Fibroblast of lung (primary cell): Measurements from ENCODE around the gene OR13A1.

Experiments used
- EZH2 ChIP-seq: IDR thresholded peaks from 2 replicates; pipeline ENCODE4 v1.5.1; 2012; ENCODE audit warnings: low read length, control low read depth, mild to moderate bottlenecking; ENCODE audit errors: missing control alignments
- TF ChIP-seq, protein P1 (sequence below), 2 donors: IDR thresholded peaks in 1 of 2; conservative IDR thresholded peaks in 1 of 2; 1 replicate in 1 of 2; 2 replicates in 1 of 2; pipeline ENCODE4 v1.5.1; 2011 to 2012; ENCODE audit warnings: low read length in 2 of 2, control low read depth in 1 of 2, inconsistent platforms in 1 of 2, low read depth in 1 of 2, mild to moderate bottlenecking in 1 of 2

DNA sequence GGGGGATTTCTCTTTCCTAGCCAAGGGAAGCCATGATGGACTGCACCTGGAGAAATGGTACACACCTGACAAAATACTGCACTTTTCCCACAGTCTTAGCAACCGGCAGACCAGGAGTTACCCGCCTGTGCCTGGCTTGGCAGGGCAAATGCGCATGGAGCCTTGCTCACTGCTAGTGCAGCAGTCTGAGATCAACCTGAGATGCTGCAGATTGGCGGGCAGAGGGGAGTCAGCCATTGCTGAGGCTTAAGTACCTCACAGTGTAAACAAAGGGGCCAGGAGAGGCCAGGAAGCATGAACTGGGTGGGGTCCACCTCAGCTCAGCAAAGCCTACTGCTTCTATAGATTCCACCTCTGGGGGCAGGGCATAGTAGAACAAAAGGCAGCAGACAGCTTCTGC, 49.4 kb downstream of the OR13A1 start:
- TF ChIP-seq, protein P1, sequence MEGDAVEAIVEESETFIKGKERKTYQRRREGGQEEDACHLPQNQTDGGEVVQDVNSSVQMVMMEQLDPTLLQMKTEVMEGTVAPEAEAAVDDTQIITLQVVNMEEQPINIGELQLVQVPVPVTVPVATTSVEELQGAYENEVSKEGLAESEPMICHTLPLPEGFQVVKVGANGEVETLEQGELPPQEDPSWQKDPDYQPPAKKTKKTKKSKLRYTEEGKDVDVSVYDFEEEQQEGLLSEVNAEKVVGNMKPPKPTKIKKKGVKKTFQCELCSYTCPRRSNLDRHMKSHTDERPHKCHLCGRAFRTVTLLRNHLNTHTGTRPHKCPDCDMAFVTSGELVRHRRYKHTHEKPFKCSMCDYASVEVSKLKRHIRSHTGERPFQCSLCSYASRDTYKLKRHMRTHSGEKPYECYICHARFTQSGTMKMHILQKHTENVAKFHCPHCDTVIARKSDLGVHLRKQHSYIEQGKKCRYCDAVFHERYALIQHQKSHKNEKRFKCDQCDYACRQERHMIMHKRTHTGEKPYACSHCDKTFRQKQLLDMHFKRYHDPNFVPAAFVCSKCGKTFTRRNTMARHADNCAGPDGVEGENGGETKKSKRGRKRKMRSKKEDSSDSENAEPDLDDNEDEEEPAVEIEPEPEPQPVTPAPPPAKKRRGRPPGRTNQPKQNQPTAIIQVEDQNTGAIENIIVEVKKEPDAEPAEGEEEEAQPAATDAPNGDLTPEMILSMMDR (conservative IDR thresholded peaks at IDR 0.05 in 1 of 2, IDR thresholded peaks at IDR 0.05 in 1 of 2; ENCODE audit: low read depth in 1 of 2, low read length in 2 of 2): no peak
- no peak for TF ChIP-seq EZH2
